Measurements from ENCODE around the gene DHH.

The DHH gene

DNA sequence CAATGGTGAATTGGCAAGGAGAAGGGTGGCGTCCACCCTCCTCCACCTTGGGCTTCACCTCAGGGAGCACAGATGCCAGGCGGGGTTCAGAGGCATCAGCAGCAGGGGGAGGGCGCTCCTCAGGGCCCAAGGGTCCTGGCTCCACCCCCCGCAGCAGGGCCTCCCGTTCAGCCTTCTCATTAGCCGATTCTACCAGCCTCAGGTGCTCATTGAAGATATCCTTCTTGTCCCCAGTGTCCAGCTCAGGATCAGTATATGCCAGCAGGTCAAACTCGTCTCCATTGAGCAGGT is 56.7 kb downstream of the DHH start:
- Histone ChIP-seq H3K36me3 (ENCODE audit: control insufficient read depth, insufficient read depth, low read length) (peaks cover 64% of the 10 kb centered on the region), H3K4me3 (replicated peaks; ENCODE audit: low read depth, low read length) (no peak overlapping the region), H3K27me3 (replicated peaks; ENCODE audit: control insufficient read depth, insufficient read depth, low read length) (no peaks in the 10 kb centered on the region)
- DNase-seq (ENCODE audit: extremely low read depth, insufficient read length): no peak
- TF ChIP-seq, protein P1, sequence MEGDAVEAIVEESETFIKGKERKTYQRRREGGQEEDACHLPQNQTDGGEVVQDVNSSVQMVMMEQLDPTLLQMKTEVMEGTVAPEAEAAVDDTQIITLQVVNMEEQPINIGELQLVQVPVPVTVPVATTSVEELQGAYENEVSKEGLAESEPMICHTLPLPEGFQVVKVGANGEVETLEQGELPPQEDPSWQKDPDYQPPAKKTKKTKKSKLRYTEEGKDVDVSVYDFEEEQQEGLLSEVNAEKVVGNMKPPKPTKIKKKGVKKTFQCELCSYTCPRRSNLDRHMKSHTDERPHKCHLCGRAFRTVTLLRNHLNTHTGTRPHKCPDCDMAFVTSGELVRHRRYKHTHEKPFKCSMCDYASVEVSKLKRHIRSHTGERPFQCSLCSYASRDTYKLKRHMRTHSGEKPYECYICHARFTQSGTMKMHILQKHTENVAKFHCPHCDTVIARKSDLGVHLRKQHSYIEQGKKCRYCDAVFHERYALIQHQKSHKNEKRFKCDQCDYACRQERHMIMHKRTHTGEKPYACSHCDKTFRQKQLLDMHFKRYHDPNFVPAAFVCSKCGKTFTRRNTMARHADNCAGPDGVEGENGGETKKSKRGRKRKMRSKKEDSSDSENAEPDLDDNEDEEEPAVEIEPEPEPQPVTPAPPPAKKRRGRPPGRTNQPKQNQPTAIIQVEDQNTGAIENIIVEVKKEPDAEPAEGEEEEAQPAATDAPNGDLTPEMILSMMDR (IDR thresholded peaks at IDR 0.05; ENCODE audit: insufficient read depth, low read length, poor library complexity, severe bottlenecking): no peak

DNA sequence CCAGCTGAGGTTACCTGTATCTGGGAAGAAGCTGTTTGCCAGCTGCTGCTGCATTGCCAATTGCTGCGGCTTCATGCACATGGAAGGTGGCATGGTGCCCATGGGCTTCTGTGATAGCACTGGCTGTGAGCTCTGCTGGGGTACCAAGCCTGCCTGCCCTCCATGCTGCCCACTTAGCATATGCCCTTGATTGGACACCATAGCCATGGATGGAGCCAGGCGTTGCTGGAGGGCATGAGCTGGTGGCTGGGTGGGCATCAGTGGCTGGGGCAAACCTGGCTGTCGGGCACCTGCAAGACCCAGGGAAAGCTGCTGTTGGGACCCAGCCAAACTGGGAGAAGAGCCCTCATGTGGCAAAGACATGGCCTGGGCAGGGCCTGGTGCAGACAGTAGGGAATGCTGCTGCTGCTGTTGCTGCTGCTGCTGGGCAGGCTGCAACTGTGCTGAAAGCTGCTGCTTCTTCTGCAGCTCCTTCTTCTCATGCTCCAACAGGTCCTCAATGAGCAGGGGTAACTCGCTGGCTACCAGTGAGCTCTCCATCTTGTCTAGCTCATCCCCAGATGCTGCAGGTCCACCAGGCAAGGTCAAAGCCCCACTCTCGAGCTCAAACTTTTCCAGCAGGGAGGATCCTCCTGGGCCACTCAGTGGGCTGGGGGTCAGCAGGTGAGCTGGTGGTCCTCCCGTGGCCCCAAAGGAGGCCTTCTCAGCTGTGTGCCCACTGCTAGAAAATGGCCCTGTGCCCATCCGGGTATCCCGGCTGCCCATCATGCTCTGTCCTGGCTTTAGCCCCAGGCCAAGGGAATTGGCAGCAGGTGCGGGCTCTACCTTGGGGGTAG is 57.3 kb downstream of the DHH start:
- H3K27me3 ChIP-seq (replicated peaks; ENCODE audit: control insufficient read depth, insufficient read depth, low read length): no peaks in the 10 kb centered on the region
- H3K36me3 ChIP-seq (ENCODE audit: control insufficient read depth, insufficient read depth, low read length): peaks cover 64% of the 10 kb centered on the region
- DNase-seq (ENCODE audit: extremely low read depth, insufficient read length): no peak
- H3K4me3 ChIP-seq (replicated peaks; ENCODE audit: low read depth, low read length): no peak overlapping the region
- TF ChIP-seq, protein P1 (IDR thresholded peaks at IDR 0.05; ENCODE audit: insufficient read depth, low read length, poor library complexity, severe bottlenecking): no peak

Data from GM06990 (cell line).